ENCODE data around the gene RNF5. TPM values are rescaled to one million over a fixed set of nuclear protein-coding genes. Genes with fewer than 3 reads are reported as not detected.

The RNF5 gene
- total and polyA plus RNA-seq, 9 of the 15 experiments (the other 6 are each of a cell fraction or from before 2014, with no cell fraction given): 62.2 to 245 (median 129) TPM

DNA sequence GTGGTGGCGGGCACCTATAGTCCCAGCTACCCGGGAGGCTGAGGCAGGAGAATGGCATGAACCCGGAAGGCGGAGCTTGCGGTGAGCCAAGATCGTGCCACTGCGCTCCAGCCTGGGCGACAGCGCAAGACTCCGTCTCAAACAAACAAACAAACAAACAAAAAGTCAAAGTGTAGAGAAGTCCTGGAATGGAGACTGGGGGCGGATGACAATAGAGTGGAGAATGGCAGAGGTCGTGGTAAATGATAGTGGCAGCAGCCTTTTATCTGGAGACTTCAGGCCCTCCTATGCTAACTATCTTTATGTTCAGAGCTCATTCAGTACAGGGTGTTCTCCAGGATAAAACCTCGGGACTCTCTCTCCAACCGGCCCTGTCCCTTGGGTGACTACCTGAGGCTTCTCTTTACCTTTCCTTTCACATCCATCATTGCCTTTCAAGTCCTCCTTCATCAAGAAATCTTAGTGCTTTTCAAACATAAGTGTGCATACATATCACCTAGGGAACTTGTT lies 46.7 kb upstream of the RNF5 start (continued):
- TF ChIP-seq, protein P1, sequence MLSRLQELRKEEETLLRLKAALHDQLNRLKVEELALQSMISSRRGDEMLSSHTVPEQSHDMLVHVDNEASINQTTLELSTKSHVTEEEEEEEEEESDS (CRISPR knock-in tag; IDR thresholded peaks at IDR 0.05): no peak
- TF ChIP-seq, protein P2, sequence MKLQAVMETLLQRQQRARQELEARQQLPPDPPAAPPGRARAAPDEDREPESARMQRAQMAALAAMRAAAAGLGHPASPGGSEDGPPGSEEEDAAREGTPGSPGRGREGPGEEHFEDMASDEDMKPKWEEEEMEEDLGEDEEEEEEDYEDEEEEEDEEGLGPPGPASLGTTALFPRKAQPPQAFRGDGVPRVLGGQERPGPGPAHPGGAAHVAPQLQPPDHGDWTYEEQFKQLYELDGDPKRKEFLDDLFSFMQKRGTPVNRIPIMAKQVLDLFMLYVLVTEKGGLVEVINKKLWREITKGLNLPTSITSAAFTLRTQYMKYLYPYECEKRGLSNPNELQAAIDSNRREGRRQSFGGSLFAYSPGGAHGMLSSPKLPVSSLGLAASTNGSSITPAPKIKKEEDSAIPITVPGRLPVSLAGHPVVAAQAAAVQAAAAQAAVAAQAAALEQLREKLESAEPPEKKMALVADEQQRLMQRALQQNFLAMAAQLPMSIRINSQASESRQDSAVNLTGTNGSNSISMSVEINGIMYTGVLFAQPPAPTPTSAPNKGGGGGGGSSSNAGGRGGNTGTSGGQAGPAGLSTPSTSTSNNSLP (IDR thresholded peaks at IDR 0.05; ENCODE audit: borderline replicate concordance, low read depth, low read length): 0 out of 2 replicates have a peak, but pooled peaks have one; percentile 60
- TF ChIP-seq CREM (IDR thresholded peaks at IDR 0.05; ENCODE audit: low read depth) (peak; percentile 72), ZNF436 (CRISPR knock-in tag; IDR thresholded peaks at IDR 0.05) (no peak), TEAD4 (IDR thresholded peaks at IDR 0.05; ENCODE audit: low read length) (peak; percentile 99), TEAD4 (CRISPR knock-in tag; IDR thresholded peaks at IDR 0.05; ENCODE audit: borderline replicate concordance) (no peak), NFIC (IDR thresholded peaks at IDR 0.05) (peak; percentile 97), ZNF778 (CRISPR knock-in tag; IDR thresholded peaks at IDR 0.05) (no peak), HCFC1 (IDR thresholded peaks at IDR 0.05; ENCODE audit: low read depth, low read length) (no peak), MTA1 (IDR thresholded peaks at IDR 0.05; ENCODE audit: borderline replicate concordance) (peak; percentile 91), CCNT2 (IDR thresholded peaks at IDR 0.05; ENCODE audit: borderline replicate concordance, extremely low read depth, insufficient read length, low read depth, low read length) (peak; percentile 100), EWSR1 (IDR thresholded peaks at IDR 0.05; ENCODE audit: borderline replicate concordance, low read depth, partially characterized antibody) (no peak), KDM1A (IDR thresholded peaks at IDR 0.05) (peak; percentile 96 to 98), NEUROD1 (IDR thresholded peaks at IDR 0.05; ENCODE audit: borderline replicate concordance, low read depth, low read length, partially characterized antibody) (peak; percentile 70), EP300 (IDR thresholded peaks at IDR 0.05; ENCODE audit: low read length) (peak; percentile 98), RBM39 (optimal IDR thresholded peaks at IDR 0.05; ENCODE audit: low read depth, low read length) (no peak), SMARCA5 (IDR thresholded peaks at IDR 0.05) (no peak)
- TF ChIP-seq, protein P3, sequence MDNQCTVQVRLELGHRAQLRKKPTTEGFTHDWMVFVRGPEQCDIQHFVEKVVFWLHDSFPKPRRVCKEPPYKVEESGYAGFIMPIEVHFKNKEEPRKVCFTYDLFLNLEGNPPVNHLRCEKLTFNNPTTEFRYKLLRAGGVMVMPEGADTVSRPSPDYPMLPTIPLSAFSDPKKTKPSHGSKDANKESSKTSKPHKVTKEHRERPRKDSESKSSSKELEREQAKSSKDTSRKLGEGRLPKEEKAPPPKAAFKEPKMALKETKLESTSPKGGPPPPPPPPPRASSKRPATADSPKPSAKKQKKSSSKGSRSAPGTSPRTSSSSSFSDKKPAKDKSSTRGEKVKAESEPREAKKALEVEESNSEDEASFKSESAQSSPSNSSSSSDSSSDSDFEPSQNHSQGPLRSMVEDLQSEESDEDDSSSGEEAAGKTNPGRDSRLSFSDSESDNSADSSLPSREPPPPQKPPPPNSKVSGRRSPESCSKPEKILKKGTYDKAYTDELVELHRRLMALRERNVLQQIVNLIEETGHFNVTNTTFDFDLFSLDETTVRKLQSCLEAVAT (IDR thresholded peaks at IDR 0.05): peak; percentile 78 to 93
- TF ChIP-seq, protein P4, sequence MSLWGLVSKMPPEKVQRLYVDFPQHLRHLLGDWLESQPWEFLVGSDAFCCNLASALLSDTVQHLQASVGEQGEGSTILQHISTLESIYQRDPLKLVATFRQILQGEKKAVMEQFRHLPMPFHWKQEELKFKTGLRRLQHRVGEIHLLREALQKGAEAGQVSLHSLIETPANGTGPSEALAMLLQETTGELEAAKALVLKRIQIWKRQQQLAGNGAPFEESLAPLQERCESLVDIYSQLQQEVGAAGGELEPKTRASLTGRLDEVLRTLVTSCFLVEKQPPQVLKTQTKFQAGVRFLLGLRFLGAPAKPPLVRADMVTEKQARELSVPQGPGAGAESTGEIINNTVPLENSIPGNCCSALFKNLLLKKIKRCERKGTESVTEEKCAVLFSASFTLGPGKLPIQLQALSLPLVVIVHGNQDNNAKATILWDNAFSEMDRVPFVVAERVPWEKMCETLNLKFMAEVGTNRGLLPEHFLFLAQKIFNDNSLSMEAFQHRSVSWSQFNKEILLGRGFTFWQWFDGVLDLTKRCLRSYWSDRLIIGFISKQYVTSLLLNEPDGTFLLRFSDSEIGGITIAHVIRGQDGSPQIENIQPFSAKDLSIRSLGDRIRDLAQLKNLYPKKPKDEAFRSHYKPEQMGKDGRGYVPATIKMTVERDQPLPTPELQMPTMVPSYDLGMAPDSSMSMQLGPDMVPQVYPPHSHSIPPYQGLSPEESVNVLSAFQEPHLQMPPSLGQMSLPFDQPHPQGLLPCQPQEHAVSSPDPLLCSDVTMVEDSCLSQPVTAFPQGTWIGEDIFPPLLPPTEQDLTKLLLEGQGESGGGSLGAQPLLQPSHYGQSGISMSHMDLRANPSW (CRISPR knock-in tag; IDR thresholded peaks at IDR 0.05): no peak
- TF ChIP-seq, protein P5, sequence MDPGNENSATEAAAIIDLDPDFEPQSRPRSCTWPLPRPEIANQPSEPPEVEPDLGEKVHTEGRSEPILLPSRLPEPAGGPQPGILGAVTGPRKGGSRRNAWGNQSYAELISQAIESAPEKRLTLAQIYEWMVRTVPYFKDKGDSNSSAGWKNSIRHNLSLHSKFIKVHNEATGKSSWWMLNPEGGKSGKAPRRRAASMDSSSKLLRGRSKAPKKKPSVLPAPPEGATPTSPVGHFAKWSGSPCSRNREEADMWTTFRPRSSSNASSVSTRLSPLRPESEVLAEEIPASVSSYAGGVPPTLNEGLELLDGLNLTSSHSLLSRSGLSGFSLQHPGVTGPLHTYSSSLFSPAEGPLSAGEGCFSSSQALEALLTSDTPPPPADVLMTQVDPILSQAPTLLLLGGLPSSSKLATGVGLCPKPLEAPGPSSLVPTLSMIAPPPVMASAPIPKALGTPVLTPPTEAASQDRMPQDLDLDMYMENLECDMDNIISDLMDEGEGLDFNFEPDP (CRISPR knock-in tag; IDR thresholded peaks at IDR 0.05): 0 out of 2 replicates have a peak, but pooled peaks have one; percentile 50
- TF ChIP-seq, protein P6, sequence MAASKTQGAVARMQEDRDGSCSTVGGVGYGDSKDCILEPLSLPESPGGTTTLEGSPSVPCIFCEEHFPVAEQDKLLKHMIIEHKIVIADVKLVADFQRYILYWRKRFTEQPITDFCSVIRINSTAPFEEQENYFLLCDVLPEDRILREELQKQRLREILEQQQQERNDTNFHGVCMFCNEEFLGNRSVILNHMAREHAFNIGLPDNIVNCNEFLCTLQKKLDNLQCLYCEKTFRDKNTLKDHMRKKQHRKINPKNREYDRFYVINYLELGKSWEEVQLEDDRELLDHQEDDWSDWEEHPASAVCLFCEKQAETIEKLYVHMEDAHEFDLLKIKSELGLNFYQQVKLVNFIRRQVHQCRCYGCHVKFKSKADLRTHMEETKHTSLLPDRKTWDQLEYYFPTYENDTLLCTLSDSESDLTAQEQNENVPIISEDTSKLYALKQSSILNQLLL (CRISPR knock-in tag; IDR thresholded peaks at IDR 0.05; ENCODE audit: borderline replicate concordance): no peak

All from K562 (cell line).